HFF-Myc (cell line): ENCODE results near the gene LAD1.
A peak's percentile ranks its signal among the peaks of the same experiment; 100 is the strongest.

Source experiments
- DNase-seq: peaks from one replicate; pipeline ENCODE4 v3.0.0-alpha.2; 2011; ENCODE audit warnings: low read depth; ENCODE audit errors: extremely low read depth
- H3K4me3 ChIP-seq: replicated peaks from 2 replicates; pipeline ENCODE4 v1.5.1; 2011; ENCODE audit warnings: low read depth, mild to moderate bottlenecking, control low read depth, low read length
- CTCF ChIP-seq: IDR thresholded peaks from 2 replicates; pipeline ENCODE4 v1.5.1; 2012; ENCODE audit warnings: mild to moderate bottlenecking, low read depth, low read length, control low read depth; ENCODE audit errors: missing control alignments

The LAD1 gene

DNA sequence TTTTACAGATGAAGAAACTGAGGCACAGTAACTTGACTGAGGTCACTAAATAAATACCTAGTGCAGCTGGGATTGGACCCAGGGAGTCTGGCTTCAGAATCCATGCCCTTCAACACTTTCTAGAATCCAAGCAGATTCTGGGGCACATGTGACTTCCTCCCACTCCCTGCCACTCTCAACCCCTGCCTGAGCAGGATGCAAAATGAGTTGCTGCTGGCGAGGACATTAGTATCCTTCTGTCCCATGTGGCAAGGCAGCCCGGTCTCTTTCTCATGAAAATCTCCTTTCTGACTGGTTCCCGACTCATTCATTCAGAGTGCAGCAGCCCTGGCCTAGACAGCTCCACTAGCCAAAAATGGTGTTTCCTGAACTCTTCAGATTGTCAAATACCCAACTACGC lies 50.0 kb downstream of the LAD1 start:
- H3K4me3 ChIP-seq, result no peak overlapping the region
- no peak for DNase-seq
- TF ChIP-seq CTCF, result no peak

GRCh38 chr1:201348211-201348566 lies 50.9 kb downstream of the LAD1 start:
- H3K4me3 ChIP-seq, result no peak overlapping the region
- peak; percentile 33 for DNase-seq
- peak; percentile 74 for TF ChIP-seq CTCF

DNA sequence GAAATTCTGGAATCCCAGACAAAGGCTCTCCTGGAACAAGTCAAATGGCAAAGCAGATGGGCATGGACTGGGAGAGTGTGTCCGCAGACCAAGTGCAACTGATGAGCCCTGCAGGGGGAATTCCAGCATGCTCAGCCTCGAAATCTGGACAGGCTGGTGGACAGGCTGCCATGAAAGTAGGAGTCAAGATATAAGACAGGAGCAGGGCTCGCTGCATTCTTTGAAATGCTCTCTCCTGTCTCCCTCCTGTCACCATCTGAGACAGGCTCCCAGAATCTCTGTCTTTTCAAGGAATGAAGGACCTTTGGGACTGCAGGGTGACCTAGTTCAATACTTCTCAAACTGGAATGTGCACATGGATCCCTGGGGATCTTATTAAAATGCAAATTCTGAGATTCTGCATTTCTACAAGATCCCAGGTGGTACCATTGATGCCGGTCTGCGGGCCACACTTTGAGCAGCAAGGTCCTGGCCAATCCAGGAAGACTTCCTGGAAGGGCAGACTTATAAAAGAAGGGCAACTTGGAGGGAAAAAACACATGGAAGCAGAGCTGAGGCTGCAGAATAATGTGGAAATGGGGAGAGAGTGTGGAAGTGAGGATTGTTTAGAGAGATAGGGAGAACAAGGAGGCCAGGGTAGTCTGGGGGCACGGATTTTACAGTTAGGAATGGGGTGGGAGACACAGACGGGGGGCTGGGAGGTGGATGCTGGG lies 51.5 kb downstream of the LAD1 start:
- DNase-seq, result no peak
- H3K4me3 ChIP-seq, result no peak overlapping the region
- TF ChIP-seq CTCF, result no peak

DNA sequence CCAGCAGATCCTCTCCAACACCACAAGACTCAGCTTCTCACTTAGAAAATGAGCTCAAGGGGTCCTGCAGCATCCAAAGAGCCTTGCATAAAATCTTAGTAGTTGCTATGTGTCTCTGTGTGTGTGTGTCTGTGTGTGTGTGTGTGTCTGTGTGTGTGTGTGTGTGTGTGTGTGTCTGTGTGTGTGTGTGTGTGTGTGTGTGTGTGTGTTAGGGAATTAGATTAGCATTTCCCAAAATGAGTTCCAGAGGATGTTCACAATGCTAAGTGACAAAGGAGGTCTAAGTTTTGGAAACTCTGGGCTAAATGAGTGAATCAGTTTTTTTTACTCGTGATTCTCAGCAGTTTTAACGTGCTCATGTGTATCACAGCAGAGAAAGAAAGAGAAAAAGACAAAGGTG lies 52.1 kb downstream of the LAD1 start:
- no peak for DNase-seq
- no peak overlapping the region for H3K4me3 ChIP-seq
- TF ChIP-seq CTCF, result no peak

DNA sequence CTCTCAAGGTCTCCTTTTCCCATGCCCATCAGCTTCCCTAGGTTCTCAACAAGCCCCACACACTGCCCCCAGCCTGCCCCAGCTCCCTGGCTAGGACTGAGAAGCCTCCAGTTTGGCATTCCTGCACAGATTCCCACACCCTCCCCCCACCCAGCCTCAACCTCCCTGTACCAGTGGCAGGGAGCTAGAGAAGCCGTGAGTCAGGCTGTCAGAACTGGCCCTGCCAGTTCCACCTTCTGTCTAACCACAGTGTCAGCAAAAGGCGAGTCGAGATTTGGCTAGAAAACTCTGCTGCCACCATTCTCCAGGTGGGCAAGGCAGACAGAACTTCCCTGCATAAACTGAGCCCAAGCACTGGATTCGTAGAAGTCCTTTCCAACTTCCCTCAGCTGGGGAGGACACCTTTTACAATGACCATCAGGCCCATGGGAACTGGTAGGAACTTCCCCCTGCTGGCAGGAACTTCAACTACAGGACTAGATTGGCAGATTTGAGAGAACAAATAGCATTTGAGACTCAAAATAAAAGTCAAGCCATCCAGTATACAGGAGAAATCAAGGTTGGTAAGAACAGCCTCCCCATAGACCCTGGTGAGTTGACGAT lies 52.7 kb downstream of the LAD1 start:
- H3K4me3 ChIP-seq, result no peak overlapping the region
- peak; percentile 75 for TF ChIP-seq CTCF
- DNase-seq, result no peak

DNA sequence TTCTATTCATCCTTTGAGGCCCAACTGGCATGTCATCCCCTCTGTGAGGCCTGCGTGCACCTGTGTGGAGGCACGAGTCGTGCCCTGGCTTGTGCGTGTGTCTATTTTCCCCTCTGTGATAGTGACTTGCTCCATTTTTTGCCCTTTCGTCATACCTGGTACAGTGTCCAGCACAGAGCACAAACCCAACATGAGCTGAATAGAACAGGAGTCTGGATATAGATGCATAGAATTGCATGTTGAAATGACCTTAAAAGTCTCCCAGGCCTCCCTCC lies 54.1 kb downstream of the LAD1 start:
- no peak for DNase-seq
- no peak overlapping the region for H3K4me3 ChIP-seq

More for the DNA sequence above, 54.1 kb downstream of the LAD1 start:
- TF ChIP-seq CTCF, result no peak
